ENCODE data around the gene HOXD8.

Gene HOXD8

GRCh38 chr2:176128982-176129796 is at the start of gene HOXD8:
Gene HOXD8 (plus strand): TSS chr2:176129705. CDS start chr2:176130367, 662 bp downstream.
- peak; percentile 3 for DNase-seq (ENCODE audit: extremely low read depth, low read depth)
- TF ChIP-seq CTCF (IDR thresholded peaks at IDR 0.05; ENCODE audit: low read depth, low read length), result no peak

GRCh38 chr2:176079831-176080539 is 49.5 kb upstream of the HOXD8 start:
- peak; percentile 39 for TF ChIP-seq CTCF (IDR thresholded peaks at IDR 0.05; ENCODE audit: low read depth, low read length)
- DNase-seq (ENCODE audit: extremely low read depth, low read depth), result no peak

GRCh38 chr2:176080540-176081375 is 48.7 kb upstream of the HOXD8 start:
- no peak for DNase-seq (ENCODE audit: extremely low read depth, low read depth)
- TF ChIP-seq CTCF (IDR thresholded peaks at IDR 0.05; ENCODE audit: low read depth, low read length), result no peak

GRCh38 chr2:176081376-176081836 is 48.1 kb upstream of the HOXD8 start:
- no peak for DNase-seq (ENCODE audit: extremely low read depth, low read depth)

GRCh38 chr2:176081837-176082524 is 47.5 kb upstream of the HOXD8 start:
- DNase-seq (ENCODE audit: extremely low read depth, low read depth), result no peak
- TF ChIP-seq CTCF (IDR thresholded peaks at IDR 0.05; ENCODE audit: low read depth, low read length), result no peak

More at GRCh38 chr2:176081376-176081836, 48.1 kb upstream of the HOXD8 start:
- TF ChIP-seq CTCF (IDR thresholded peaks at IDR 0.05; ENCODE audit: low read depth, low read length), result no peak

- TF ChIP-seq CTCF (IDR thresholded peaks at IDR 0.05; ENCODE audit: low read depth, low read length), result no peak
- DNase-seq (ENCODE audit: extremely low read depth, low read depth), result no peak
Measured at GRCh38 chr2:176082525-176082823, 47.0 kb upstream of the HOXD8 start.

Data from AG09319 (cell line).